DMS53 treated with DMSO at 0.1 percent for 48 hours (cell line): ENCODE data around the gene TIE1.

Experiments used
- DNase-seq: peaks from one replicate; lab custom pipeline; 2025; ENCODE audit not compliant: unreplicated experiment; lab: John Stamatoyannopoulos, UW

Gene TIE1

GRCh38 chr1:43334453-43335205 is 33.8 kb downstream of the TIE1 start:
- no peak for DNase-seq

GRCh38 chr1:43337588-43337987 is 36.8 kb downstream of the TIE1 start, which contains the start of gene MPL:
MPL (plus strand) TSS chr1:43337818; CDS start chr1:43337849, 31 bp downstream.
- no peak for DNase-seq

- no peak for DNase-seq
These were observed 37.2 kb downstream of the TIE1 start for GRCh38 chr1:43338001-43338400.

- no peak for DNase-seq
These were observed 38.9 kb downstream of the TIE1 start for GRCh38 chr1:43339584-43340232.

- no peak for DNase-seq
These were observed 39.8 kb downstream of the TIE1 start for GRCh38 chr1:43340559-43340958.

GRCh38 chr1:43344267-43344850 is 43.6 kb downstream of the TIE1 start:
- DNase-seq = no peak

GRCh38 chr1:43345120-43345519 is 44.3 kb downstream of the TIE1 start:
- DNase-seq = no peak

GRCh38 chr1:43346636-43347035 is 45.9 kb downstream of the TIE1 start:
- DNase-seq = no peak

- peak; percentile 76 for DNase-seq
These were observed 47.6 kb downstream of the TIE1 start for GRCh38 chr1:43348343-43348808.

GRCh38 chr1:43348809-43349593 is 48.2 kb downstream of the TIE1 start:
- peak; percentile 92 for DNase-seq

- DNase-seq = peak; percentile 46
These were observed 49.0 kb downstream of the TIE1 start for GRCh38 chr1:43349594-43350306.

GRCh38 chr1:43350976-43351375 is 50.2 kb downstream of the TIE1 start:
- no peak for DNase-seq

- no peak for DNase-seq
These were observed 50.9 kb downstream of the TIE1 start for GRCh38 chr1:43351421-43352350.

GRCh38 chr1:43352351-43352705 is 51.5 kb downstream of the TIE1 start:
- no peak for DNase-seq

GRCh38 chr1:43352881-43353280 is 52.1 kb downstream of the TIE1 start:
- no peak for DNase-seq

GRCh38 chr1:43354471-43354870 is 53.7 kb downstream of the TIE1 start:
- no peak for DNase-seq

GRCh38 chr1:43354936-43355335 is 54.2 kb downstream of the TIE1 start:
- DNase-seq = no peak

- no peak for DNase-seq
These were observed 56.5 kb downstream of the TIE1 start for GRCh38 chr1:43357251-43357650.

GRCh38 chr1:43358121-43358745 is 57.5 kb downstream of the TIE1 start:
- peak; percentile 50 for DNase-seq
